OCI-LY3 (cell line): ENCODE measurements around the gene TNRC18.
"Not testable (repeated sequence)": the region's sequence is repeated elsewhere in the genome, so short reads cannot be mapped to it uniquely, and the experiment has no call there.

Source experiments
- CTCF ChIP-seq: fragments of 200-600, 300-600 bp; sonication (generic); IDR thresholded peaks from 2 replicates; pipeline ENCODE4 v1.5.1; 2014; ENCODE audit warnings: antibody characterized with exemption, low read length, low read depth
- EZH2phosphoT487 ChIP-seq: fragments of 200-600 bp; shearing (Covaris generic); IDR thresholded peaks from 2 replicates; pipeline ENCODE4 v1.6.1; 2018; ENCODE audit warnings: antibody characterized with exemption, mixed run types, low read depth

- TF ChIP-seq EZH2phosphoT487, CTCF: not testable (repeated sequence)
Observed at GRCh38 chr7:5273831-5274405, 149.7 kb downstream of the TNRC18 start.
